NK-92 (cell line): ENCODE data around the gene NSA2.

Experiments
- DNase-seq: peaks from one replicate; lab custom pipeline; 2025; ENCODE audit not compliant: unreplicated experiment; lab: John Stamatoyannopoulos, UW

Gene NSA2

DNA sequence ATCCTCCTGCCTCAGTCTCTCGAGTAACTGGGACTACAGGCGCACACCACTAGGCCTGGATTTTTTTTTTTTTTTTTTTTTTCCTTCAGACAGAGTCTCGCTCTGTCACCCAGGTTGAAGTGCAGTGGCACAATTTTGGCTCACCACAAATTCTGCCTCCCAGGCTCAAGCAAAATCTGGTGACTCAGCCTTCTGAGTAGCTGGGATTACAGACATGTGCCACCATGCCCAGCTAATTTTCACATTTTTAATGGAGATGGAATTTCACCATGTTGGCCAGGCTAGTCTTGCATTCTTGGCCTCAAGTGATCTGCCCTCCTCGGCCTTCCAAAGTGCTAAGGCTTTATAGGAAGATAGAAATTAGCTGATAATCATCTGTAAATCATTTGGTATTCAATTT is 43.9 kb downstream of the NSA2 start:
- DNase-seq: no peak

DNA sequence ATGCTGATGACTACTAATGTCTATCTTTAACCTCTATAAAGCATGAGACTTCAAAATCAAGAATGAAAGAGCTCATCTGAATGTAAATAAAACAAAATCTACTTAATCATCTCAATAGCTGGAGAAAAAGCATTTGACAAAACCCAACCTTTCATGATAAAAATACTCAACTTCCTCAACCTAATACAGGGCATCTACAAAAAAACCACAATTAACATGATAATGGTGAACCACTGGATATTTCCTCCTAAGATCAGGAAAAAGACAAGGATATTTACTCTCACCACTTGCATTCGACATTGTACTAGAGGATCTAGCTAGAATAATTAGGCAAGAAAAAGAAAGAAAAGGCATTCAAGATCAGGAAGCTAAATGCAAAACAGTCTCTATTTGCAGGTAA is 49.8 kb downstream of the NSA2 start:
- no peak for DNase-seq

DNA sequence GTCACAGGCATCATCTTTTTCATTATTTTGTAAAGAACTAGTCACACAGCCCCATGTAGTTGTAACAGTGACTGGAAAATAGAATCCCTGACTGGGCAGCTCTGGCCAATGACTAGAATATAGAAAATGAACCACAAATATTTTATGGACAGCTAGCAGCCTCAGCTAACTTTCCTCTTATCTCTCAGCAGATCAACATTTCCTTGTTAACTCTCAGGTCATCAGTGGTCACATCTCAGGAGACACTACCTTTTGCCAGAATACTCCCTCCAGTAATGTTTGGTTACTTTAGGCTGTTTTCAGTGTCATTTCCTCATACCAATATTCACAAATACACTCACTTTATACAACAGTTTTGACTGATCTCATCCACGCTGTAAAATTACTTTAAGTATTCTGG is 55.2 kb downstream of the NSA2 start:
- no peak for DNase-seq

DNA sequence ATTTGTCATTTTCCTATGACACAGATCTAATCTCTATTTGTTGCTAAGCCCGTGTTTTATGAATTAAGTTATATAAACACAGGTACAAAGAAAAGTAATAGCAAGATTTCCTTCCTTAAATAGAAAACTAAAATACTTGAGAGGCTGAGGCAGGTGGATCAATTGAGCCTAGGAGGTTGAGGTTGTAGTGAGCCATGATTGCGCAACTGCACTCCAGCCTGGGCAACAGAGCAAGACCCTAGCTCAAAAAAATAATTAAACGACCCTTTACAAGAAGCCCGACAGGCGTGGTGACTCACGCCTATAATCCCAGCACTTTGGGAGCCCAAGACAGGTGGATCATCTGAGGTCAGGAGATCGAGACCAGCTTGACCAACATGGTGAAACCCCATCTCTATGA is 62.4 kb downstream of the NSA2 start:
- no peak for DNase-seq
